Measurements from ENCODE around the gene ETV6.

Gene ETV6

GRCh38 chr12:11805680-11806079 lies 156.2 kb downstream of the ETV6 start:
- DNase-seq = no peak

- DNase-seq = no peak
These were observed 158.0 kb downstream of the ETV6 start for GRCh38 chr12:11807458-11807857.

- no peak for DNase-seq
These were observed 159.5 kb downstream of the ETV6 start for GRCh38 chr12:11808931-11809330.

GRCh38 chr12:11810206-11810545 lies 160.7 kb downstream of the ETV6 start:
- peak; percentile 70 to 75 for DNase-seq

GRCh38 chr12:11811008-11811407 lies 161.5 kb downstream of the ETV6 start:
- DNase-seq = no peak

GRCh38 chr12:11812241-11812585 lies 162.7 kb downstream of the ETV6 start:
- DNase-seq = no peak

- DNase-seq = peak; percentile 28 to 56
These were observed 163.3 kb downstream of the ETV6 start for GRCh38 chr12:11812586-11813437.

- no peak for DNase-seq
These were observed 164.0 kb downstream of the ETV6 start for GRCh38 chr12:11813438-11813813.

- peak; percentile 29 to 33 for DNase-seq
These were observed 164.9 kb downstream of the ETV6 start for GRCh38 chr12:11814374-11814773.

- DNase-seq = no peak
These were observed 165.9 kb downstream of the ETV6 start for GRCh38 chr12:11815397-11815796.

GRCh38 chr12:11819643-11820042 lies 170.2 kb downstream of the ETV6 start:
- no peak for DNase-seq

- no peak for DNase-seq
These were observed 171.0 kb downstream of the ETV6 start for GRCh38 chr12:11820476-11820875.

- DNase-seq = no peak
These were observed 172.1 kb downstream of the ETV6 start for GRCh38 chr12:11821386-11822080.

- peak; percentile 27 to 40 for DNase-seq
These were observed 172.8 kb downstream of the ETV6 start for GRCh38 chr12:11822081-11822834.

GRCh38 chr12:11823043-11823442 lies 173.6 kb downstream of the ETV6 start:
- no peak for DNase-seq

- no peak for DNase-seq
These were observed 174.1 kb downstream of the ETV6 start for GRCh38 chr12:11823593-11823992.

- DNase-seq = no peak
These were observed 174.6 kb downstream of the ETV6 start for GRCh38 chr12:11824069-11824468.

- DNase-seq = no peak
These were observed 175.3 kb downstream of the ETV6 start for GRCh38 chr12:11824736-11825135.

- DNase-seq = no peak
These were observed 175.8 kb downstream of the ETV6 start for GRCh38 chr12:11825278-11825677.

- no peak for DNase-seq
These were observed 177.1 kb downstream of the ETV6 start for GRCh38 chr12:11826574-11826973.

GRCh38 chr12:11827091-11828061 lies 177.9 kb downstream of the ETV6 start:
- DNase-seq = peak; percentile 50 to 64

- DNase-seq = no peak
These were observed 180.3 kb downstream of the ETV6 start for GRCh38 chr12:11829764-11830194.
